GM19193 (cell line): Measurements from ENCODE around the gene RALGPS1.

Experiments used
- POLR2A ChIP-seq: IDR thresholded peaks from 4 replicates; pipeline ENCODE4 v1.6.1; 2011; ENCODE audit not compliant: insufficient read depth, insufficient read length; ENCODE audit errors: extremely low read depth

RALGPS1 gene

GRCh38 chr9:127051881-127052595, 137.5 kb downstream of the RALGPS1 start:
- TF ChIP-seq POLR2A, result no peak

- TF ChIP-seq POLR2A, result no peak
Measured at GRCh38 chr9:127053057-127053821, 138.7 kb downstream of the RALGPS1 start.

DNA sequence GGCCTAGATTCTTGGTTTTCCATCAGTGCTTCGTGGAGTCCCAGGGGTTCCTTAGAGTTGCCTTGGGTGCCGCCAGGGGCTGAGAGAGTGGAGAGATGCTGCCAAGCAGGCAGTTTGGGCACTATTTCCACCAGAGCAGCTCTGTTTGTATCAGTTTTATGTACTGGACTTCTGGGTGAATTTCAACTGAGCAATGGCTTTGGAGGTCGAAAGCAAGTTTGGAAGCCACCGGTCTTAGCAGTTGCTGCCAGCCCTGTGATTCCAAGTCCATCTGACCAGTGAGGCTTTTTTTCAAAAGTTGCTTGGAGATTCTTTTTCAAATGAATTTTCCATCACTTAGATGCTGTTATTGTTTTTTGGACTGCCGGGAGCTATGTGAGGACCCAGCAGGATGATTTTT, 139.4 kb downstream of the RALGPS1 start:
- TF ChIP-seq POLR2A, result no peak

- no peak for TF ChIP-seq POLR2A
Measured at GRCh38 chr9:127055745-127056402, 141.3 kb downstream of the RALGPS1 start.

GRCh38 chr9:127056446-127056845, 141.9 kb downstream of the RALGPS1 start:
- no peak for TF ChIP-seq POLR2A

GRCh38 chr9:127058011-127058644, 143.5 kb downstream of the RALGPS1 start:
- no peak for TF ChIP-seq POLR2A

DNA sequence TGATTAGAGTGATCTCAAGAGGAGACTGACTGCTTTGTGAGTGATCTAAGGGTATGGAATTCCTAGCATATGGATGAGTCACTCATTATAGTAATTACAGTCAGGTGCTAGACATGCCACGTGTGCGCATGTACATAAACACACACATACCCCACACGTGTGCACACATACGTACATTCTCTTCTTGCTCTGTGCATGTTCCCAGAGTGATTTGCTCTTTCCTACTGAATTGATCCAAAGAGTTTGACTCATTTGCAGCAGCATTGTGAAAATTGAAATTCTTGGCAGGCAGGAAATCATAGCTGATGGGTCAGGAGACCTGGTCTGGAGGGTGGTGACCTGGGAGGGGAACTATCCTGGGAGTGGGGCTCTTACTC, 144.1 kb downstream of the RALGPS1 start:
- TF ChIP-seq POLR2A, result no peak

- TF ChIP-seq POLR2A, result no peak
Measured at GRCh38 chr9:127059030-127059429, 144.4 kb downstream of the RALGPS1 start.

- no peak for TF ChIP-seq POLR2A
Measured at GRCh38 chr9:127059765-127060361, 145.3 kb downstream of the RALGPS1 start.

DNA sequence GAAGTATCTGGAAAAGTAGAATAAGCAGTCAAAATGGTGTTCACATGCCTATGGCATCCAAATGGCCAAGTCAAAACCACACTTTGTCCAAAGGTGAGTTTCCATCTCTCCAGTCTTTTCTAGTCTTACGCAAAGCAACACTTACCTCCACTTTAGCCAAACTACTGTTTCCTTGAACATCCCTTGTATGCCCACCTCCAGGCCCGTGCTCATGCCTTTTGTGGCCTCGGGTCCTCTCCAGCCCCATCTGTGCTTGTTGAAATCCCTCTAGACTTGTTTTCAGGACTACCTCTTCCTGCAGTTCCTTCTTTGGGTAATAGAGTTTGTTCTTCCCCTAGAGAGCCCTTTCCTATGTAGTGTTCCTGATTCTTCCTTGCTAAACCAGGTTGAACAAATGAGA, 146.8 kb downstream of the RALGPS1 start:
- no peak for TF ChIP-seq POLR2A

DNA sequence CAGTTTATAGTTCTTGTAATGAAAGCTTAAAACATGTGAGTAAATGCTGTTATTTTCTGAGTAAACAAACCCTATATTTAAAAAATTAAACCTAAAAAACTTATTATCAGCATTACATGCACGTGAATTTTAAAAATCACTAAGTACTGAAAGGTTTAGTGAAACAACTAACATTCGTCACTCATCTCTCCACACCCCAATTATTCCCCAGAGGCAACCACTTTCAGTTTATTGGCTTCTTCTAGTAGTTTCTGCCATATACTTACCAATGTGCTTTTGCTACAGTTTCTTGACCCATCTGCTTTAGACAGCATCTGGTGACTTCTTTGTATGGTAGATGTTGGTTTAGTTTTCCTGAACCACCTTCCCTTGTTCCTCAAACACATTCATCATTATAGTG, 149.8 kb downstream of the RALGPS1 start:
- TF ChIP-seq POLR2A, result no peak

- no peak for TF ChIP-seq POLR2A
Measured at GRCh38 chr9:127065592-127065991, 151.0 kb downstream of the RALGPS1 start.

GRCh38 chr9:127066060-127066850, 151.7 kb downstream of the RALGPS1 start:
- TF ChIP-seq POLR2A, result no peak

- TF ChIP-seq POLR2A, result no peak
Measured at GRCh38 chr9:127066851-127067136, 152.2 kb downstream of the RALGPS1 start.
